Measurements from ENCODE around the gene FAM83B.
"Not testable (repeated sequence)": the region's sequence is repeated elsewhere in the genome, so short reads cannot be mapped to it uniquely, and the experiment has no call there.

Gene FAM83B, protein sequence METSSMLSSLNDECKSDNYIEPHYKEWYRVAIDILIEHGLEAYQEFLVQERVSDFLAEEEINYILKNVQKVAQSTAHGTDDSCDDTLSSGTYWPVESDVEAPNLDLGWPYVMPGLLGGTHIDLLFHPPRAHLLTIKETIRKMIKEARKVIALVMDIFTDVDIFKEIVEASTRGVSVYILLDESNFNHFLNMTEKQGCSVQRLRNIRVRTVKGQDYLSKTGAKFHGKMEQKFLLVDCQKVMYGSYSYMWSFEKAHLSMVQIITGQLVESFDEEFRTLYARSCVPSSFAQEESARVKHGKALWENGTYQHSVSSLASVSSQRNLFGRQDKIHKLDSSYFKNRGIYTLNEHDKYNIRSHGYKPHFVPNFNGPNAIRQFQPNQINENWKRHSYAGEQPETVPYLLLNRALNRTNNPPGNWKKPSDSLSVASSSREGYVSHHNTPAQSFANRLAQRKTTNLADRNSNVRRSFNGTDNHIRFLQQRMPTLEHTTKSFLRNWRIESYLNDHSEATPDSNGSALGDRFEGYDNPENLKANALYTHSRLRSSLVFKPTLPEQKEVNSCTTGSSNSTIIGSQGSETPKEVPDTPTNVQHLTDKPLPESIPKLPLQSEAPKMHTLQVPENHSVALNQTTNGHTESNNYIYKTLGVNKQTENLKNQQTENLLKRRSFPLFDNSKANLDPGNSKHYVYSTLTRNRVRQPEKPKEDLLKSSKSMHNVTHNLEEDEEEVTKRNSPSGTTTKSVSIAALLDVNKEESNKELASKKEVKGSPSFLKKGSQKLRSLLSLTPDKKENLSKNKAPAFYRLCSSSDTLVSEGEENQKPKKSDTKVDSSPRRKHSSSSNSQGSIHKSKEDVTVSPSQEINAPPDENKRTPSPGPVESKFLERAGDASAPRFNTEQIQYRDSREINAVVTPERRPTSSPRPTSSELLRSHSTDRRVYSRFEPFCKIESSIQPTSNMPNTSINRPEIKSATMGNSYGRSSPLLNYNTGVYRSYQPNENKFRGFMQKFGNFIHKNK

DNA sequence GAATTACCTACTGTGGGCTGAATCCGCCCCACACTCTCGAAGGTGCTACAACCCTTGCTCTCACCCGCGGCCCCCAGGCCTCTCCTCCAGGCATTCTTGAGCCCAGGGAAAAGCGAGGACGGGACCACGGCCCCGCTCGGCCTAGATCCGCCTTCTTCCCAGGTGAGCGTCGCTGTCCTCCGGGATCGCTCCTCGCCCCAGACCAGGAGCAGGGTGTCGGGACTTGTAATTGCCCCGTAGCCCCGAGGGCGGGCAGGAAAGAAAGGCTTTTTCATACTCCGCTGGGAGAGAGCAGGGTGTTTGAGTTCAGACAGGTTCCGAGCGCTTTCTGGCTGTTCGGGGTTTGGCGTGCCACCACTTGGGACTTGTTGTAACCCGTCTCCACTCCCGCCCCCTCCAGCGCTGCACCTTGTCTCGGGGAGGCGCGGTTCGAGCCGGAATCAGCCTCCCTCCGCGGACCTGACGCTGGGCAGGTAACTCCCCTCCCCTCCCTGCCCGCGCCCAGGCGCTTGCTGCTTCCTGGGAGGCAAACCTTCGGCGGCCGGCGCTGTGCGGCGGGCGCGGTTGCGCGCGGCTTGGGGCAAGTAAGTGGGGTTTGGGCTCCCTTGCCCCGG lies at the start of gene FAM83B:
FAM83B (plus strand) TSS at position 529 of the 614 bp plus-strand sequence. CDS start 23,476 bp downstream, outside the sequence.
- peak; percentile 15 for DNase-seq
- in situ Hi-C loops (cut with HindIII; ENCODE audit: low pct_ligation_motif_present, low pct_unique_long_range_greater_than_20kb, low sequenced_read_pairs), result no loop called here

DNA sequence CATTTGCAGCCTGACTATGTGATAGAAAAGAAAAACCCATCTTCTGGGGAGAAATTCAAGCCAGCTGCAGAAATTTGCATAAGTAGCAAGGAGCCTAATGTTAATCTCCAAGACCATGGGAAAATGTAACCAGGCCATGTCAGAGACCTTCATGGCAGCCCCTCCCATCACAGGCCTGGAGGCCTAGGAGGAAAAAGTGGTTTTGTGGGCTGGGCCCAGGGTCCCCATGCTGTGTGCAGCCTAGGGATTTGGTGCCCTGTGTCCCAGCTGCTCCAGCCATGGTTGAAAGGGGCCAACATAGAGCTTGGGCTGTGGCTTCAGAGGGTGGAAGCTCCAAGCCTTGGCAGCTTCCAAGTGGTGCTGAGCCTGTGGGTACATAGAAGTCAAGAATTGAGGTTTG lies 49.7 kb upstream of the FAM83B start:
- DNase-seq; in situ Hi-C loops (cut with HindIII; ENCODE audit: low pct_ligation_motif_present, low pct_unique_long_range_greater_than_20kb, low sequenced_read_pairs): not testable (repeated sequence)

DNA sequence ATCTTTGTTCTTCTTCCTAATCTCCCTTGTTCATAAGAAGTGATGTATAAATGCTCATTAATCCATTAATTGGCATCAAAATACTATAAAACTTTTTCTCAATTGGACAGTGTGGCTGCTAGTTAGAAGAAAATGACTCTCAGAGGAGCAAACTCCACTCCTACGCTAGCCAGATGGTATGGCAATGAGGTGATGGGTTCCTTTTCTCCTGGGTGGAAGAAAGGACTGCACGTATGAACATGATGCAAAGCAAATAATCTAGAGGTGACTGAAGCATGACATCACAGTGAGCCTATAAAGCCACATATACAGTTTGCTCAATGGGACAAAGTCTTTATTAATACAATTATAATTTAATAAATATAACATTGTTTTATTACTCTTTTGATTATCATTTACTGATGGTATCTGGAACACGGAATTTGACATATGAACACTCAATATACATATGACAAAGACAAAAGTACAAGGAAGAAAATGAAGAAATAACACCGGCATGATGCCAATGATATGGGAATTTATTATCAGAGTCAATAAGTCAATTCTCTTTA lies 46.4 kb upstream of the FAM83B start:
- no peak for DNase-seq
- in situ Hi-C loops (cut with HindIII; ENCODE audit: low pct_ligation_motif_present, low pct_unique_long_range_greater_than_20kb, low sequenced_read_pairs), result no loop called here

DNA sequence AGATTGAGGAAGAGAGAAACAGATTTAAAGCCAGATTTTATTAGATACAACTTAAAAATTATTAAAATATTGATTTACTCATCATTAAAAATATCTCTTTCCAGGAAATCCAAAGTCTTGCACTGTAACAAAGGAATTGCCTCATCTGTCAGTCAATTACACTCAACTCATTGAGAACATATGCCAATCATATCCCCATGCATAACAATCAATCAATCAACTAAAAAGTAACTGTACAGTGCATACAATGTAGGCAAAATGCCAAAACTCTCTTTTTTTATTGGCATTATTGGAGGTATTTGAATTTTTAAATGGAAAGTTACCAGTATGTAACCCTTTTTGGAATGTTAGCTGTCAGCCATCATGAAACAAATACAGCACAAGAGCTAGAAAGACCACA lies 45.3 kb upstream of the FAM83B start:
- in situ Hi-C loops (cut with HindIII; ENCODE audit: low pct_ligation_motif_present, low pct_unique_long_range_greater_than_20kb, low sequenced_read_pairs), result no loop called here
- DNase-seq, result no peak

DNA sequence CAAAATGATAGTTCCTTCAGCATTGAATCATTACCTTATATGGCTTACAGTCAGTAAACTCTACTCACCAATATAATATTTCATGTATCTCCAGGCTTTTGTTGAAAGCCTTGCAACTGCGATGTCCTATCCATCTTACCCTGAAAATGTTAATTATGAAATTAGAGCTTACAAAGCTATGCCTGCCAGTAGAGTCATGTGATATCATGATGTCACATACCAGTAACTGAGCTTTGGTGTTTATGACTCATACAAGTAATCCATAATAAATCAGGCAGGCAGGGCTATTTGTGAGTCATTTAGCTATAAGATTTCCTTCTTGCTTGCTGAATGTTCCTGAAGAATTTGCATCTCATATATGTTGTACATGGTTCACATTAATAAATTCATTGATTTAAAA lies 44.9 kb upstream of the FAM83B start:
- DNase-seq, result peak; percentile 56
- in situ Hi-C loops (cut with HindIII; ENCODE audit: low pct_ligation_motif_present, low pct_unique_long_range_greater_than_20kb, low sequenced_read_pairs), result no loop called here

DNA sequence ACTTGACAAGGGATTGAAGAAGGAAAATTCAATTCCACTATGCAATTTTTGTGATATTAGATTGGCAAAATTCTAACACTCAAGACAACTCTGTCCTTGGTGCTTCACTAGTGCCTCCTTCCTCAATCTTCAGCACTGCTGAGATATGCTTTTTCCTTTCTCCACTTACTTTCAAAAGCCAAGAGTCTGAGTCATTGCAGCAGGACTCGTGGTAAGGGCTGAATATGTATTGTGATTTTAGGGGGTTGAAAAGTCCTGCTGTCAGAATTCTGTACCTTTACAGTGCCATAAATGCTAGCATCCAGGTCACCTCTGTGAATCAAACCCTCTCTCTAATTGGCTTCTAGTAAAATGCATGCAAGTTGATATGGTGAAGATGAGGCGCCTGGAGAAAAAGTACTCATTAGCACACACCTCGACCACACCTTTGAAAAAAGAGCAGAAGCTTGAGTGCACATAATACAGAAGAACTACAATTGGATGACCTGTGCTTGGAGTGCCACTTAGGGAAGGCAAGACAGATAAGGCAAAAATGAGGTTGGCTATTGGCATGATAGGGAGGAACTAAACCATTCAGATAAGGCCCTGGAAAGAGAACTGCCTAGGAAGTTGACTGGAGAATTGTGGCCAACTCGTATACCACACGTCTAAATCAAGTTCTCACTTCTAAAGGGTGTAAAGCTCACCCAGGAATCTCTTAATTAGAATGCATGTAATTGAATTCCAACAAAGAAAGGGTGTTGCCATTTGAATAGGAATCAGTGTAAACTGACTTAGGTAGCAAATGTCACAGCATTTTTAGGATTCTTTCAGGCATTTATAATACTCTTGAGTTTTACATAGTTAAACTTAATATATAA lies 43.6 kb upstream of the FAM83B start:
- DNase-seq, result peak; percentile 46
- in situ Hi-C loops (cut with HindIII; ENCODE audit: low pct_ligation_motif_present, low pct_unique_long_range_greater_than_20kb, low sequenced_read_pairs), result no loop called here

DNA sequence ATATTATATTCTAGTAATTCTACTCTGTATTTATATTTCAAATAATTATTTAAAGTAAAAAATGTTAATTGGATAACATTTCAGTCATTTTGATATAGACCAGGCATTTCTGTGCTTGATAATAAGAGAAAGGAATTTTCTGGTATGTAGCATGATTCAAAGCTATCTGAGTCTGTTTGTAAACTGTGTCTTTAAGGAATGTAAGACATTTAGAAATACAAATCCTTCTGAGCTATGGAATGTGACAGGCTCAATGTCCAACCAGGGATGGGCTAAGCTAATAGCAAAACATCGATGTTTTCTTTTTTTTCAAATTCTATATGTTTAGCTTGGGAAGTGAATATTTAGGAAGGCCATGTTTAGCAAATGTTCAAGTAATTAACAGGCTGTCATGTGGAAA lies 41.5 kb upstream of the FAM83B start:
- DNase-seq, result no peak
- in situ Hi-C loops (cut with HindIII; ENCODE audit: low pct_ligation_motif_present, low pct_unique_long_range_greater_than_20kb, low sequenced_read_pairs), result no loop called here

DNA sequence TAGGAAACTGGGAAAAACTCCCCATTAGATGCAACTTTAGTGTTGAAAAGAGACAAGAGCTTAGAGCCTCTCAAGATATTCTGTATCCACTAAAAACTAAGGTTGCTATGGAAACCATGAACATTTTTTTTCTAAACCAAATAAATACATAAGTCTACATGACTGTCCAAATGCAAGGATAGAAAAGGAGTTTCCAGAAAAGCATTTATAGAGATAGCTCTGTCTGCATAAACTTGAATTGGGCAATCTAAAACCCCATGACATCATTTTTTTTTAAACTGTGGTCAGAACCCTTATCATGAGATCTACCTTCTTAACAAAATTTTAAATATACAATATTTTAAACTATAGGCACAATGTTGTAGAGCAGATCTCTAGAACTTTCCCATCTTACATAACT lies 36.4 kb upstream of the FAM83B start:
- in situ Hi-C loops (cut with HindIII; ENCODE audit: low pct_ligation_motif_present, low pct_unique_long_range_greater_than_20kb, low sequenced_read_pairs), result no loop called here
- DNase-seq, result no peak

DNA sequence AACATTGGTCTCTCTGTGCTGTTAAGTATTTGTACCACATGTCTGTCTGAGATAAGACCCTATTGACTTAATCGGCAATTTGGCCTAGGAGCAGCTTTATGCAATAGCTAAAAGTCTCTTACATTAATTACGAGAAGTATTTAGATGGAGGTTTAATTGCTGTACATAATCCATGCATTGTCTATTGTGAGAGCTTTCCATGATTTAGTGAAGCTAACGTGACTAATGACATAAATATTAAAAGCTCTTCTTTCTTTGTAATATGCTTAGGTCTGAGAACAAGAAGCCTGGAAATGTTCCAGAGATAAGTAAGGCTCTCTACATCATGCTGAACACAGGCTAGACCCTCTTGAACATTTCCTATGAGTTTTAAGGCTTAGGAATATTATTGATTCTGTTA lies 32.7 kb upstream of the FAM83B start:
- no peak for DNase-seq

DNA sequence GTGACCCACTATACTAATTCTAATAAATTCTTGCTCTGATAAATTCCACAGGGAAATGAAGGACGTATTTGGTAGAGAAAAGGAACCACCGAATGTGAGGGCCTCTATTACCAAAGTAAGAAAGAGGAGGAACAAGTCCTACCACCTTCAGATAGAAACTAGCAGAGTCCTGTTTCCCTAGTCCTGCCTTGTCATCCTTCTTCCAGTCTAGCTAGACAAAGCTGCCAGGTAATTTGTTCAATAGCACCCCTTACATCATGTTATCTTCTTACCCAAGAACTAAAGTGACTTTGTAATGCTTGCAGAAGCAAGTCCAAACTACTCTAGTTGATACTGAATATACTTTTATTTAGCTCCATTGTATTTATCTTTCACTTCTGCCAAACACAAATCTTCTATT lies 29.3 kb upstream of the FAM83B start:
- in situ Hi-C loops (cut with HindIII; ENCODE audit: low pct_ligation_motif_present, low pct_unique_long_range_greater_than_20kb, low sequenced_read_pairs), result no loop called here
- no peak for DNase-seq

More for the DNA sequence above, 32.7 kb upstream of the FAM83B start:
- in situ Hi-C loops (cut with HindIII; ENCODE audit: low pct_ligation_motif_present, low pct_unique_long_range_greater_than_20kb, low sequenced_read_pairs), result no loop called here

DNA sequence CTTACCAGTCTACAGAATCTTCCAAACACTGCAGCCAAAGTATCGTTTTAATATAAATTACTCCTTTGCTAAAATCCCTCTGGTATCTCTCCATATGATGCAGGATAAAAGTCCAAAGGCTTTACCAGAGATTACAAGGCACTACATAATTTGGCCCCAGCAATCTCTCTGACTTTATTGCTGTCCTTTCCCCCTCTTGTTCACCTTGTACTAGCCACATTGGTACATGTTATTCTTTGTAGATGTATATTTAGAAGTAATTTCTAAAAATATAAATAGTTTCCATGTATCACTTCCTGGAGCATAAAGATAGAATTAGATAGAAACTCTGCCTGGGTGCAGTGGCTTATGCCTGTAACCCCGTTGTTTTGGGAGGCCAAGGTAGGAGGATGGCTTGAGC lies 28.7 kb upstream of the FAM83B start:
- no peak for DNase-seq
- in situ Hi-C loops (cut with HindIII; ENCODE audit: low pct_ligation_motif_present, low pct_unique_long_range_greater_than_20kb, low sequenced_read_pairs), result no loop called here

DNA sequence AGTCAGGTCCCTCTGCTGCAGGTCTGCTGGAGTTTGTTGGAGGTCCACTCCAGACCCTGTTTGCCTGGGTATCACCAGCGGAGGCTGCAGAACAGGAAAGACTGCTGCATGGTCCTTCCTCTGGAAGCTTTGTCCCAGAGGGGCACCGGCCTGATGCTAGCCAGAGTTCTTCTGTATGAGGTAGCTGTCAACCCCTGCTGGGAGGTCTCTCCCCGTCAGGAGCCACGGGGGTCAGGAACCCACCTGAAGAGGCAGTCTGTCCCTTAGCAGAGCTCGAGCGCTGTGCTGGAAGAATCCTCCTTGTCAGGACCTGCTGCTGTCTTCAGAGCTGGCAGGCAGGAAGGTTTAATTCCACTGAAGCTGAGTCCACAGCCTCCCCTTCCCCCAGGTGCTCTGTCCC lies 22.3 kb upstream of the FAM83B start:
- DNase-seq; in situ Hi-C loops (cut with HindIII; ENCODE audit: low pct_ligation_motif_present, low pct_unique_long_range_greater_than_20kb, low sequenced_read_pairs): not testable (repeated sequence)

DNA sequence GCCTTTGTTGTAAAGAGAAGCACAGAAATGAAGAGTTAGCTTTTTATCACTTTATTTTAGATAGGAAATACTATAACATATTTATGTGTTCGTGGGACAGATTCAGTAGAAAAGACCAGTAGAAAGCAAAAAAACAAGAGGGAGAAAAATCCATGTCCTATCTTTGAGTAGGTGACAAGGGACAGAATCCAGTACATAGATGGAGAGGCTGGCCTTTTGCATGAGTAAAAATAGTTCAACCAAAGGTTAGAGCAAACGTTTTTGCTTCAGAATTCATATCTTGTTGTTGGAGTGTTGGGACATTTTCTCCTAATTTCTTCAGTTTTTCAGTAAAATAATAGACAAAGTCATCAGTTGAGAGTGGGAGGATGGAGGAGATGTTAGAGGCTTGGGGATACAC lies 19.6 kb upstream of the FAM83B start:
- in situ Hi-C loops (cut with HindIII; ENCODE audit: low pct_ligation_motif_present, low pct_unique_long_range_greater_than_20kb, low sequenced_read_pairs), result no loop called here
- no peak for DNase-seq

DNA sequence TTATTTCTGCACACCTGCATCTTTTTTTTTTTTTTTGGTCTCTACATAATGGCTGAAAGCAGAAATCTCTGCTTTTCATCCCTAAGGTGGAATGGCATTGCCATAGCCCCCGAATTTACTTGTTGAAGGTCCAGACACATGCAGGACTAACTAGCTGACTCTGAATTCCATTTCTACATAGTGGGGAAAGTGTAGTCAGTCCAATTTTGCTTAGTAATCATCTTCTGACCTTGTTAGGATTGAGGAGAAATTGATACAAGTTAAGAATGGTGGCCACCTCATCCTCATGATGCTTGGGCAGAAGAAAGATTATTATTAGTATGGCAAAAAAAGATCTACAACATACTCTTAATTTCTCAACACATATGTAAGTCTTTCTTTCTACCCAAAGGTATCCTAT lies 16.4 kb upstream of the FAM83B start:
- in situ Hi-C loops (cut with HindIII; ENCODE audit: low pct_ligation_motif_present, low pct_unique_long_range_greater_than_20kb, low sequenced_read_pairs), result no loop called here
- DNase-seq, result no peak

DNA sequence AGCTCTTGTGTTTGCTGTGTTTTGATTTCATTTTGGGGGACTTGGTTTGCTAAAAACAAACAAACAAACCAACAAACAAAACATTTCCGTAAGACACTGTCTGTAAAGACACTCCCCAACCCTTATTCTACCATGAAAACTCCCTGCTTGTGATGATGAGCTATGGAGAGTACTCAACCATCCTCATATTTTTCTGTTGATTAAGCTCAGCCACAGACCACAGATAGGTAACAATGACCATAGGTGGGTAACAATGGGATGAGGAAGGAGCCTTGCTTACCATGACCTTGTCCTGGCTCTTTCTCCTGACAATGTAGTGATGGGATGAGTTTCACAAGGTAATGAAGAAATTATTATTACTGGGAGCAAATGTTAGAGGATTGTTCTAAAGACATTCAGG lies 11.4 kb upstream of the FAM83B start:
- in situ Hi-C loops (cut with HindIII; ENCODE audit: low pct_ligation_motif_present, low pct_unique_long_range_greater_than_20kb, low sequenced_read_pairs), result no loop called here

DNA sequence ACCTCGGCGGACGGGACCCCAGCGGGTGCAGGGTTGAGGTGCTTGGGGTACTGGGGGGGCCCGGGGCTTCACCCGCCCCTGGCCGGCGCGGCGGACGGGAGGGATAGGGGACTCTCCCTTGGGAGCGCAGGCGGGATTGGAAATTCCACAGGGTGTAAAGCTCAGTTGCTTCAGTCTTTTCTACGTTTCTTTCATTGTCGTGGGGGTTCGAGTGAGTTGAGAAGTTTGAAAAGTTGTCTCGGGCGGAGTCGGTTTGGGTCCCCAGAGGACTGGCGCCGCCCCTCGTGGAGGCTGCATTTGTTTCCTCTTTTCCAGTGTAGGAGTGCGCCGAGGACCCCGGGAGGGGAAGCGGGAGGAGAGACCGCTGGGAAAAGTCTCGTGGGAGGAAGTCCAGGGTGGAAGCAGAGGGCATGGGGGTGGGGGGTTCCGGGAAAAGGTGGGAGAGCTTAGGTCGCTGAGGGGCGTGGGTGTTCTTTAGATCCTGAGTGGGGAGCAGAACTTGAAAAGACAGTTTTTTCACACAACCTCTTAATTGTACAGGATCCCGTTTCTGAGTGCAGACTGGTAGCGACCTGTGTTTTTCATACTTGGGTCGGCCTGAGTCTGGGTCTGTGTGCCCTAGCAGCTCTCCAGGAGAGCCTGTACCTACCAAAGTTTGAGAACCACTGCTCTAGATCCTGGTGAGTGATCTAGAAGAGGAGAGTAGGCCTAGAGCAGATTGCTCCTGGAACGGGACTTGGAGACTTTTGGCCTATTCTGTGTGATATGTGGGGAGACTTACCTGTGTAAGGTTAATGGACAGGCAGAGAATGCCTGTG lies 495 bp downstream of the FAM83B start:
- in situ Hi-C loops (cut with HindIII; ENCODE audit: low pct_ligation_motif_present, low pct_unique_long_range_greater_than_20kb, low sequenced_read_pairs), result no loop called here
- no peak for DNase-seq

More for the DNA sequence above, 11.4 kb upstream of the FAM83B start:
- no peak for DNase-seq

Data from ACHN (cell line).